Measurements from ENCODE around the gene PPARG. TPM values are rescaled to one million over a fixed set of nuclear protein-coding genes. Genes with fewer than 3 reads are reported as not detected.
"Not testable (repeated sequence)": the region's sequence is repeated elsewhere in the genome, so short reads cannot be mapped to it uniquely, and the experiment has no call there.

Gene PPARG
- polyA plus RNA-seq, 1 donor = 2.8 TPM

DNA sequence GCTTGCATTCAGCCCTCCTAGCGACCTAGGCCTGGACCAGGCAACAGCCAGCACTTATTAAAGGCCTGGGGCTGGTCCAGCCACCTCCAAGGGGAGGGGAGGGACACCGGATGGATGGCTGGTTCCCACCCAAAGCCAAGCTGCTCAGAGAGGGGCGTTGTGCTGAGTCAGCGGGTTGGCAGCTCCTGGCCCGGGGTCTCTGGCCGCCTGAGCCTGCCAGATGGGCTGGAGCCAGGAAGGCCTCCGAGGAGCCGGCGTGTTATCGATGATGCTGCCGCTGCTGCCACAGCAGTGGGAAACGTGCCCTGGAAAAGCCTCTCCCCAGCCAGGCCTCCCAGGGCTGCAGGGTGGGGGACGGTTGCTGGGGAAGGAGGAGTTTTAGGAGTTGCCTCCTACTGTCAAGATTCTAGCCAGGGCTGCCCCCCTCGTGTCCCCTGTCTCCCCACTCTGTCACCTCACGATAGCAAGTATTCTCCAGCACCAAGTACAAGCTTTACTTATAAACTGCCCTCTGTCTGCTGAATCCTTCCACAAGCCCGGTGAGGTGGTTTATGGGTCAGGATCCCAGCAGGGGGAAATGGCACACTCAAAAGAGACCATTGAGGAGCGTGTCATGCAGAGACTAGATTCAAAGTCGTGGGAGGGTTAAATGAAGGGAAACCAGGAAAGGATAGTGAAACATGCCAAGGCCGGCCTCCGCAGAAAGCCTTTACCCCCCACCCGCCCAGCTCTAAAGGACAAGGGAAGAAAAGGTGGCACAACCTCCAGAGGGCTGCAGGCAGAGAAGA lies 152.3 kb downstream of the PPARG start:
- no peak for DNase-seq (ENCODE audit: low read depth)

DNA sequence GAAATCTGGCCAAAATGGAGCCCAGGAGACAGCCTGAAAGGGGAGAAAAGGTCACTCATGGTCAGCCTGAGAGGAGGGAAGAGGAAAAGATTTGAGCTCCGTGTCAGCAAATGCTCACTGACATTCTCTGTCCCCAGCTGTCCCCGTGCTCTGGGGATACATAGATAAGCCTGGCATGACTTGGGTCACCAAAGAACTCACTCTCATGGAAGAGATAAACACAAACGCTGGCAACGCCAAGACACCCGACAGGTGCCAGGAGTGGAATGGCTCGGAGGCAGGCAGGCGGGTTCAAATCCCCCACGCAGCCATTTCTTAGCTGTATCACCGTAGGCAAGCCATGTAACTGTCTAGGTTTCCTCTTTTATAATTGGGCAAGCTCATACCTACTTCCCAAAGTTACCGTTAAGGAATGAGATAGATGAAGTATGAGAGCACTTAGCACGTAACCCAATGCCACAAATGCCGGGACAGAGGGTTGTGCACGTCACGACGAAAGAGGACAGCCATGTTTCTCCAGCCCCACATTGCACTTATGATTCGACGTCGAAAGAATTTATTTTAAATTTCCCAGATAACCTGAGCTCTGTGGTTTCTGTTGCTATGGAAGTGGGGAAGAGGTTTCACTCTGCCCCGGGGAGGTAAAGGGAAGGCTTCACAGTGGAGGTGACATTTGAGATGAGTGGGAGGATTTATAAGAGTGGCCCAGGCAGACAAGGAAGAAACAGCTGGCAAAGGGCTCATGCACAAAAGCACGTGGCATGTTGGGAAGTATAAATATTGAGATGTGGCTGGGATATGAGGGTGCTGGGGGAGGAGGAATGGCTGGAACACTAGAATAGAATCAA lies 154.0 kb downstream of the PPARG start:
- DNase-seq (ENCODE audit: low read depth) = no peak

DNA sequence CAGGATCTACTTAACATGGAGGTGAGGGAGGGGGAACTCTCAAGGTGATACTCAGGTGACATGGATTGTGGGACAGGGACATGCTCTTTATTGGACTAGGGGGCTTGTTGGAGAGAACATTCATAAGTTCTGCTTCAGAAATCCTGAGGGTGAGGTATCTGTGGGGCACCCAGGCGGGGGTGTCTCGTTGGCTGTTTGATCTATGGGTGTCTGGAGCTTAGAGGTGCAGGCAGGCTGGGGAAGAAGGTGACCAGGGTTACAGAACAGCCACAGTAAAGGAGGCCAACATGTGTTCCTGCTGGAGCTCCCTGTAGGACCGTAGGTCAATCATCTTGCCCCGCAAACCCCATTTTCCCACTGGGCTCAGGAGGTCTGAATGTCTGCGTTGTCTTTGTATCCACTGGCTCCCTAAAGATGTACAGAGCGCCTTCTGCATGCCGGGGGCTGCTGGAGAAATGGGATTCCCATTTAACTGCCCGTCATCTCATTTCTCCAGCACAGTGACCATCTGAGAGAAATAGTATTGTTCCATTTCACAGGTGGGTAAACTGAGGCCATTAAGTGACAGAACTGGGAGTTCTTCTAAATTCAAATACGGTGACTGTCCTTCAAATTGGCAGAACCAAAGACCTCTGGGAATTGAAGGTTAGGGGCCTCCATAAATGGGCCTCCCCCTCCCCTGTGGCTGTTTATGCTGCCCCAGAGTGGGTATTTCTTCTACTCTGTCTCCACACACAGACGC lies 155.1 kb downstream of the PPARG start:
- DNase-seq (ENCODE audit: low read depth) = no peak

DNA sequence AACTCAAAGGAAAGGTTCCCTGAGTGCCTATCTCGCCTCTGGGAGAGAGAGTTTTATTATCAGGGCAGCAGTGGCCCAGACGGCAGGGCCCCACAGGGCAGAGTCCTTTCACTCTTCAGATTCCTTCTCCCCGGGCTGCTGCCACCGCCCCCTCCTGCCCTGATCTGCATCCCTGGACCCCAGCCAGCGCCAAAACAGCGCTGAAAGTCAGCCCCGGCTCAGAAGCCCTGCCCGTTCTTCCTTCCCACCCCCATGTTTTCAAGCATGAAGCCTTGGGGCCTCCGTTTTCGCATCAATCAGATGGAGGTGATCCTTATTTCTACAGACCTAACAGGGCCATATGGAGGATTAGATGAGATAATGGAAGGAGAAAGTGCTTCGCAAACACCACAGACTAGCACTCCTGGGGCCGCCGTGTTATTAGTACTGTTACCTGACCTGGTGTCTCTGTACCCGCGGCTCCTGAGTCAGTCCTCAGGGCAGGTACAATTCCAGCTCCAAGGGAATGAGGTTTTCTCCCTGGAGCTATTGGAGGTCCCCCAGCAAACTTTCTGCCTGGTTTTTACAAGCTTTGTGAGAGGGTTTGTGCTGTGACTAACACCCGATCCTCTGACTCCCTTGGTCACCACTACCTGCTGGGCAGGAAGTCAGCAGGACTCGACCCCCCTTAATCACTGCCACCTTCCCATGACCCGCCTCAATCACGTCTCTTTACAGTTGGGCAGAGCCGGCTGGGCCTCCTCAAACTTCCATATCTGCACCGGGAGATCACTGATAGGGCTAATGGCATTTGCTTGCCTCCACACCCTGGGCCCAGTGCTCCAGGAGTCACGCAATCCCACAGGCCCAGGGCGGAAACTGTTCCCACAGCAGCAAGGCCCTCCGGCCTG lies 156.0 kb downstream of the PPARG start:
- no peak for DNase-seq (ENCODE audit: low read depth)

DNA sequence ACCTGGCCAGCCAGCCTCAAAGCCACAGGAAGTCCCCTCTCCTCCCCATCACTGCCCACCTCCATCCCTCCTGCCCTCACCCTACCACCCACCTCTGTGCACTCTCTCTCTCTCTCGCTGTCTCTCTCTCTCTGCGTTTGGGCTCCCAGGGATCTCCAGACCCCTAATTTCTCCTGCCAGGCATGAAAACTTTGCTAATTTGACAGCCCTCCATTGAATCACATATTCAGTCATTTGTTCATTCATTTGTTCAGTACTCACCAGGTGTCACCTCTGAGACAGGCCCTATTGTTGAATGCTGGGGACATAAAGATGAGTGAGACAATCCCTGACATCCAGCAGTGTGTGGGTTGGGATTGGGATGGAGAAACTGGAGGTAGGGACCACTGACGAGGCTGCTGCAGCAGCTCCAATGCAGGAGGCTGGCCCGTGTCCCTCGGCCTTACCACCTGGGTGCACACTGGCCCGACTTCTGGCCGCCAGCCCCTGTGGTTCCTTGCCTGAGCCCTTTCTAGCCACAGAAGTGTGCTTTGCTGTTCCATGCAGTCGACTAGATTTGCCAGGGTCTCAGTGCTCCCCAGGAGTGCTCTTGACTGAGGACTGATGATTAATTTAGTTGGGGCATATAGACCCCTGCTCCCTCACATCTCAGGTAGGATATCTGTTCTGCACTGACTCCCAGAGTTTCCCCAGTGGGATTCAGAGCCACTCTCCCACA lies 156.8 kb downstream of the PPARG start:
- no peak for DNase-seq (ENCODE audit: low read depth)

DNA sequence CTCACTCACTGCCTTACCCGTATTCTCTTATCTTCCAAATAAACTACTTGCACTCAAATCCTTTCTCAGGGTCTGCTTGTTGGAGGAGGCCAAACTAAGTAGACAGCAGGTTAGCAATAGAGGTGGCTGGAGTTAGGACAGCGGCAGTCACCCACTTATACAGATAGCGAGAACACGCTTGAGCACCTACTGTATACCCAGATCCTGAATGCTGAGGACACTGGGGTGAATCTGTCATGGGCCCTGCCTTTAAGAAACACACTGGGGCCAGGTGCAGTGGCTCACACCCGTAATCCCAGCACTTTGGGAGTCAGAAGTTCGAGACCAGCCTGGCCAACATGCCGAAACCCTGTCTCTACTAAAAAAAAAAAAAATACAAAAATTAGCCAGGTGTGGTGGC lies 157.4 kb downstream of the PPARG start:
- DNase-seq (ENCODE audit: low read depth) = no peak

DNA sequence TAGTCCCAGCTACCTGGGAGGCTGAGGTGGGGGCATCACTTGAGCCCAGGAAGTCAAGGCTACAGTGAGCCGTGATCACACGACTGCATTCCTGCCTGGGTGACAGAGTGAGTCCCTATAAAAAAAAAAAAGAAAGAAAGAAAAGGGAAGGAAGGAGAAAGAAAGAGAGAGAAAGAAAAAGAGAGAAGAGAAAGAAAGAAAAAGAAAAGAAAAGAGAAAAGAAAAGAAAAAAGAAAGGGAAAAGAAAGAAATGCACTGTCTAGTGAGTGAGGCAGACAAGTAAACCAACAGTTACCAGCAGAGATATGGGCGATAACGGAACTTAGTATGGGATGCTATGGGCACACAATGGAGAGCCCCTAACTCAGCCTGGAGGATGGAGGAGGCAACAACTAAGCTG lies 158.2 kb downstream of the PPARG start:
- no peak for DNase-seq (ENCODE audit: low read depth)

DNA sequence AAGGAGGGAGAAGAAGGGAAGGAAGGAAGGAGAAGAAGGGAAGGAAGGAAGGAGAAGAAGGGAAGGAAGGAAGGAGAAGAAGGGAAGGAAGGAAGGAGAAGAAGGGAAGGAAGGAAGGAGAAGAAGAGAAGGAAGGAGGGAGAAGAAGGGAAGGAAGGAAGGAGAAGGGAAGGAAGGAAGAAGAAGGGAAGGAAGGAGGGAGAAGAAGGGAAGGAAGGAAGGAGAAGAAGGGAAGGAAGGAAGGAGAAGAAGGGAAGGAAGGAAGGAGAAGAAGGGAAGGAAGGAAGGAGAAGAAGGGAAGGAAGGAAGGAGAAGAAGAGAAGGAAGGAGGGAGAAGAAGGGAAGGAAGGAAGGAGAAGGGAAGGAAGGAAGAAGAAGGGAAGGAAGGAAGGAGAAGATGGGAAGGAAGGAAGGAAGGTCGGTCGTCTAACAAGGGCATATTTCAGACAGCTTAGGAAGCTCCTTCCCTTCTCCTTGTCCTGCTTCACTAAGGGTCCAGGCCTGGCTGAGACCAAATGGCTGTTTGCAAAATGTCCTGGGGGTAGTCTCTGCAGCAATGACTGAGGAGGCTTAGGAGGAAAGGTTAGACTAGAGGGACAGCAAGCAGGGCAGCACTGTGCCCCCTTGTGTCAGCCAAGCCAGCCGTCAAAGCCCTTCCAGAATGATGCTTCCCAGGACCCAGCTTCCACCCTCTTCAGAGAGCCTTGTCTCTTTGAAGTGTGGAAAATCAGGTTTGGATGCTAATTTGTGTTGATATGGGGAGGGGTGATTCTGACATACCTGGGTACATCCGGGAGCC lies 159.7 kb downstream of the PPARG start:
- not testable (repeated sequence) for DNase-seq (ENCODE audit: low read depth)

DNA sequence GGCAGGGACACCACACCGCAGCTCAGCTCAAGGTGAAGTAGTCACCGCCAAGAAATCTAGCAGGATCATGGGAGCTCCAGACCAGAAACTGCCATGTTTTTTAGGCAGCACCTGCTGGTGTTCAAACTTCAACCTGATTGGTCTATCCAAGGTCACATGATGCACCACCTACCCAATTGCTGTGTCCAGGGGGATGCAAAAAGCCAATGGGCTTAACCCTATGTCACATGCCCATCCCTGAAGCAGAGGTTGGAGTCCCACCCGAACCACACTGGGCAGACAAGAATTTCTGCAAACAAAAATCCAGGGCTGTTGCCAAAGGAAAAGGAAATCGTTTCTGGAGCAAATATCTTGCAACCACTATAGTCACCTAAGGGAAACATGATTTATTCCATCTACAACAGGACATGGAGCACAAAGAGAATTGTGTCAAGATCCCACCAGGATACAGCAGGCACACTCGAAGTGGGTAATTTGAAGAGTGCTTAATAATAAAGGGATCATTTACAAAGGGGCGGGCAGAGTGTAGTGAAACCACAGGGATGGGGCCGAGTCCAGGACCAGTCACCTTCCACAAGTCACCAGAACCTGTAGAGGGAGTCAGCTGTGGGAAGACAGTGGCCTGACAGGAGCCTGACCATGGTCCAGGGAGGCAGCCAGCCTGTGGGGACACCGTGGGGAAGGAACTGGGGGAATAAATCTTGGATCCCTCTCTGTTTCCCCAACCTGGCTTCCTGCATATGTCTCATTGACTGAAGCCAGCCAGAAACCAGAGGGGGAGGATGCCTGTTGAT lies 161.2 kb downstream of the PPARG start:
- no peak for DNase-seq (ENCODE audit: low read depth)

DNA sequence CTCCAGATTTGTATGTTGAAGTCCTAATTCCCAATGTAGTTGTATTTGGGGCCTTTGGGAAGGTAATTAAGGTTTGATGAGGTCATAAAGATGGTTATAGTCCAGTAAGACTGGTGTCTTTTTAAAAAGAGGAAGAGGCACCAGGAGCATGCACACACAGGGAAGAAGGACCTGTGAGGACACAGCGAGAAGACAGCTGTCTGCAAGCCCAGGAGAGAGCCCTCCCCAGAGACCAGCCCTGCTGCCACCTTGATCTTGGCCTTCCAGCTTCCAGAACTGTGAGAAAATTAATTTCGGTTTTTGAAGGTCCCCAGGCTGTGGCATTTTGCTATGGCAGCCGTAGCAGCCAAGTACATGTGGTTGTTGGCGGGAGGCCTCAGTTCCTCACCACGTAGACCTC lies 162.6 kb downstream of the PPARG start:
- no peak for DNase-seq (ENCODE audit: low read depth)

DNA sequence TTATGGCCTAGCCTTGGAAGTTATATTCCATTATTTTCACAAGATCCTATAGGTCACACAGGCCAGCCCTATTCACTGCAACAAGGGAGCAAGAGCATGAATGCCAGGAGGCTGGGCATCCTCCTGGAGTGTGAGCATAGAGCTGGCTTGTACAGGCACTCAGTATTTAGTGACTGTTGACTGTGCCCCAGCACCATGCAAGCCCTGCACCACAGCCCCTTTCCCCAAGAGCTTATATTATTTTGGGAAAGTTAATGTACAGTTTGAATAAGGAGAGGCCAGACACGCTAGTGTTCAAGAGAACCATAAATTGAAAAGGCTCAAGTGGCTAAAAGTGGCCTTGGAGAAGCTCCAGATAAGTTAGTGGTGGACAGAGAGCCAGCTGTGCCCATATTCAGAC lies 163.1 kb downstream of the PPARG start:
- DNase-seq (ENCODE audit: low read depth) = no peak

DNA sequence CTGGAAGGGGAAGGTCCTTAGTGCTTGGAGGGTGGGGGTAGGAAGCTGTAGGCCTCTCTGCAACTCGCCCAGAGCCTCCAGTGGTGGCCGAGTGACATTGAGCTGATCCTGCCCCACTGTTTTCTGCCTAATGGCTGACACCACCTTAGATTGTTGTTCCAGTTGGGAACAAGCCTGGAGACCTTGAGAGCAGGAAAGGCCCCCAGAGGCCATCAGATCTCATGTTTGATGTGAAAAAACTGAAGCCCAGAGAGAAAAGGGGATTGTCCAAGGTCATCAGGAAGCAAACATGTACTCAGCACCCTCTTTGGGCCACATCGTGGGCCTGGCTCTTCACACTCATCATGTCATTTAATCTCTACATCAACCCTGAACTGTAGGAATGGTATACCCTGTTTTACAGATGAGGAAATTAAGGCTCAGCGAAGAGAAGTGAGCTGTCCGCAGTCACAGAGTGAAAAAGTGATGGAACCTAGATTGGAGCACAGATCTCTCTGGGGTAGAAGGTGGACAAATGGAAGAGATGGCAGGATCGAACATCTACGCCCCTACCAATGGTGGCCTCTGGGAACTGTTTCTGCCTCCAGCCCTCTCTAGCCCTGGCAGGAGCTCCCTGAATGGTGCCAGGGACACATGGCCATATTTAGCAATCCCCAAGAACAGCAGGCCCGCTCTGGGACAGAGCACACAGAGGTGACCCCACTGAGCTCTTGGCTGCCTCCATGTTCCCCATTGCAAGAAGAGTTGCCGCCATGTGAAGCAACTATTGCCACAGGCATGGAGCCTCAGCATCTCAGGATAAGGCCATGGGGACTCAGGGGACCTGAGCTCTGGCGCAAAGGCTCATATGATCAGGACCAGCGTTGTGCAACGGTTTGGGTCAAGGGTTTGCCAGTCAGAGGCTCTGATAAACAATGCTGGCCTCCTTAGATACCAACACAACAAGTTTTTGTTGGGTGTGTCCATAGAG lies 163.8 kb downstream of the PPARG start:
- no peak for DNase-seq (ENCODE audit: low read depth)

DNA sequence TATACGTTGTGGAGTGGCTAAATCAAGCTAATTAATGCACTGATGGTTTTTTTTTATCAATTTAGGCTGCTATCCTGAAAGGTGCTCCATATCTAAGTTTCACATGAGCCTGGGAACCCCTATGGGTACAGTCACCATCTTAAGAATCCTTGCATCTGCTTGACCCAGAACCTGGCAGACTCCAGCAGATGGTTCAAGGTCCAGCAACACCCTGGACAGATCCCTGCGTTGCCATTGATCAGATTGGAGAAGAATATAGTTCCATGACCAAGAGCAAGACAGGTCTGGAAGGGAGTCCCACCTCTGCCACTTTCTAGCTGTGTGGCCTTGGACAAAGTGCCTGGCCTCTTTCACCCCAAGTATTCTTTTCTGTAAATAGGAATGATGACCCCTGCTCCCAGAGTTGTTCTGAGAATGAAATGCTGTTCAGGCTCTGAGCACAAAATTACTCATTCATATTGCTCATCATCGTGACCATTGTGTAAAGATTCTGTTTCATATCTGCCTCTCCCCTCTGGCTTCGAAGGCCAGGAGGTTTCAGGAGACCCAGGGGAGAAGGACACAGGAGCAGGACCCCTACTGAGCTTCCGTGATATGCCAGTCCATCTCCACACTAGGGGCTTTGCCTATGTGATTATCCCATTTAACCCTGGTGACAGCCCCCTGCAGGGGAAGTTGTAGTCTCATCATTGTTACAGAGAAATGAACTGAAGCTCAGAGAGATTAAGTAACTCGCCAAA lies 165.4 kb downstream of the PPARG start:
- no peak for DNase-seq (ENCODE audit: low read depth)

DNA sequence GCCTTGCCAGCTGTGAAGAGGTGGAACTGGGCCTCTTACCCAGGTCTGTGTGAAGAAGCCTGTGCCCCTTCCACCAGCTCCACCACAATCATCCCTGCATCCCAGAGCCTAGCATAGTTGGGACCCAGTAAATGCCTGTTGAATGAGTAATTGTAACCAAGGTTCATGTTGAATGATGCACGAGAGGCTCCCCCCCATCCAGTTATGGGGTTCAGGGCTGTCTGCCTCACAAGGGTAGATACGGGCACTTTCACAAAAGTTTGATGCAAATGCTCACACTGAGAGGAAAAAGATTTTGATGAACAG lies 165.9 kb downstream of the PPARG start:
- DNase-seq (ENCODE audit: low read depth) = no peak

DNA sequence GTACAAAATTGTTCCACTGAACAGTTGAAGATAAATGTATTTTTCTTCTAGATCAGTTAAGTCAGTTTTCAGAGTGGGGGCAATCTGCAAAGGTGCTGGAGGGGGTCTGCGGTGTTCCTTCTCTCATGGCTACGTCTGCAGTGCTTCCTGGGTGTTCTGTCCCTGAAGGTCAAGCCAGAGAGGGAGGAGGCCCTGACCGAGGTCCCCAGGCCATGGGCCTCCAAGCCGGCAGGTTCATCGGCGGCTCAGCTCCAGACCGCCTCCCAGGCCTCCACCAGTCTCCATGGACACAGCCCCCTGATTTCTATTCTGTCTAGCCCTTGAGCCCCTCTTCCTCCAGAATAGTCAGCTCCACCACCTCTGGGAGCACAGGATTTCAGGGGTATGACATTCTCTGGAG lies 166.9 kb downstream of the PPARG start:
- no peak for DNase-seq (ENCODE audit: low read depth)

DNA sequence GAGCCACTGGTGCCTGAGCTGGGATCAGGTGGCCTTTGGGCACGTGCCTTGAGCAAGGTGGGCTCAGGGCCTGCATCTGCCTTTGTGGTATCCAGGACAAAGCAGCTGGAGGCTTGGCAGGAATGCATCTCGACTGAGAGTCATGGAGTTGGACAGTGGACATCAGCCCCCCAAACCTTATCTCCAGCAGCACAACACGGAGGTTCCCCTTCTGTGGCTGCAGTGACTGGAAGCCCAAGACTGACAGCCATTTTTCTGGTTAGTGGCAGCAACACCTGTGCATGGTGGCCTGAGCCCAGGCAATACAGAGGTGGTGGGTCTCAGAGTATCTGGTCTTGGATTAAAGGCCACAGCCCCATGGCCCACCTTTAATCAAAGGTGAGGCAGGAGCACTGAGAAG lies 167.6 kb downstream of the PPARG start:
- DNase-seq (ENCODE audit: low read depth) = no peak

DNA sequence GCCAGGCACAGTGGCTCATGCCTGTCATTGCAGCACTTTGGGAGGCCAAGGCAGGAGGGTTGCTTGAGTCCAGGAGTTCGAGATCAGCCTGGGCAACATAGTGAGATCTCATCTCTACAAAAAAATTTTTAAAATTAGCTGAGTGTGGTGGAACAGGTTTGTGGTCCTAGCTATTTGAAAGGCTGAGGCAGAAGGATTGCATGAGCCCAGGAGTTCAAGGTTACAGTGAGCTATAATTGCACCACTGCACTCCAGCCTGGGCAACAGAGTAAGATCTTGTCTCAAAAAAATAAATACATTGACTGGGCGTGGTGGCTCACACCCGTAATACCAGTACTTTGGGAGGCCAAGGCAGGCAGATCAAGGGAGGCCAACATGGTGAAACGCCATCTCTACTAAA lies 168.5 kb downstream of the PPARG start:
- not testable (repeated sequence) for DNase-seq (ENCODE audit: low read depth)
